ENCODE measurements around the gene ST3GAL3. TPM values are rescaled to one million over a fixed set of nuclear protein-coding genes. Genes with fewer than 3 reads are reported as not detected.

ST3GAL3 gene
- total and polyA plus RNA-seq, 2 of the 13 experiments (the other 11 are each of a cell fraction or from before 2014, with no cell fraction given) = 5.1 to 8.1 TPM

- peak; percentile 100 for TF ChIP-seq THAP11 (CRISPR knock-in tag; IDR thresholded peaks at IDR 0.05)
- no peak; the same call in 1 of the 2 replicates for TF ChIP-seq CENPT (CRISPR knock-in tag; IDR thresholded peaks at IDR 0.05; ENCODE audit: low read depth)
- 0 out of 2 replicates have a peak, but pooled peaks have one; percentile 52 for TF ChIP-seq KDM3A (CRISPR knock-in tag; IDR thresholded peaks at IDR 0.05; ENCODE audit: low read depth)
- no peak for TF ChIP-seq SSRP1 (CRISPR knock-in tag; IDR thresholded peaks at IDR 0.05)
- TF ChIP-seq ZNF484 (CRISPR knock-in tag; IDR thresholded peaks at IDR 0.05; ENCODE audit: borderline replicate concordance, low read depth) = no peak
- TF ChIP-seq MAFF (IDR thresholded peaks at IDR 0.05; ENCODE audit: low read depth, low read length) = no peak
- TF ChIP-seq ZNF562 (CRISPR knock-in tag; IDR thresholded peaks at IDR 0.05; ENCODE audit: borderline replicate concordance) = no peak
- TF ChIP-seq MAFK (conservative IDR thresholded peaks at IDR 0.05 in 1 of 2, IDR thresholded peaks at IDR 0.05 in 1 of 2; ENCODE audit: low read length in 2 of 2) = no peak
- TF ChIP-seq SOX6 (IDR thresholded peaks at IDR 0.05) = no peak
- TF ChIP-seq SOX6 (CRISPR knock-in tag; IDR thresholded peaks at IDR 0.05) = peak; percentile 84
- no peak for TF ChIP-seq ZNF17 (CRISPR knock-in tag; IDR thresholded peaks at IDR 0.05)
- TF ChIP-seq ZBTB2 (CRISPR knock-in tag; IDR thresholded peaks at IDR 0.05; ENCODE audit: low read depth) = 0 out of 2 replicates have a peak, but pooled peaks have one; percentile 43
- TF ChIP-seq ZNF101 (CRISPR knock-in tag; IDR thresholded peaks at IDR 0.05; ENCODE audit: borderline replicate concordance, low read depth) = no peak
- TF ChIP-seq RNF219 (CRISPR knock-in tag; IDR thresholded peaks at IDR 0.05) = no peak
- peak; percentile 85 for TF ChIP-seq HIVEP1 (CRISPR knock-in tag; IDR thresholded peaks at IDR 0.05)
- TF ChIP-seq HNRNPK (IDR thresholded peaks at IDR 0.05; ENCODE audit: low read depth, low read length, poor library complexity, severe bottlenecking) = peak; percentile 87
- peak; percentile 67; the same call in 1 of the 2 replicates for TF ChIP-seq ZBTB26 (CRISPR knock-in tag; IDR thresholded peaks at IDR 0.05; ENCODE audit: borderline replicate concordance)
- peak; percentile 81 for TF ChIP-seq PHF20 (CRISPR knock-in tag; IDR thresholded peaks at IDR 0.05)
- TF ChIP-seq FOXM1 (CRISPR knock-in tag; IDR thresholded peaks at IDR 0.05) = 0 out of 2 replicates have a peak, but pooled peaks have one; percentile 60
- no peak for TF ChIP-seq CENPX (CRISPR knock-in tag; IDR thresholded peaks at IDR 0.05)
- peak; percentile 100 for TF ChIP-seq ZNF335 (CRISPR knock-in tag; IDR thresholded peaks at IDR 0.05)
- peak; percentile 41 for TF ChIP-seq SKI (IDR thresholded peaks at IDR 0.05; ENCODE audit: partially characterized antibody)
- no peak for TF ChIP-seq ZNF672 (CRISPR knock-in tag; IDR thresholded peaks at IDR 0.05)
- peak; percentile 78 for TF ChIP-seq ZNF18 (CRISPR knock-in tag; IDR thresholded peaks at IDR 0.05; ENCODE audit: insufficient replicate concordance)
These were observed 239.1 kb downstream of the ST3GAL3 start, which contains the start of gene IPO13 (continued) for GRCh38 chr1:43946236-43947060.

All from HepG2 (cell line).